Neural cell (in vitro differentiated cells): Measurements from ENCODE around the gene CD163L1. TPM values are rescaled to one million over a fixed set of nuclear protein-coding genes. Genes with fewer than 3 reads are reported as not detected.

Experiments
- H2AFZ ChIP-seq: fragments of 200-600, 300-800 bp; sonication (generic), shearing (Covaris generic); 2 replicates; pipeline ENCODE4 v1.6.0; 2014; ENCODE audit warnings: low read depth, mild to moderate bottlenecking, antibody characterized with exemption, low read length, moderate library complexity
- H3F3A ChIP-seq: fragments of 200-600 bp; shearing (Covaris generic); 2 replicates; pipeline ENCODE4 v1.6.1; 2016; ENCODE audit warnings: mild to moderate bottlenecking, moderate library complexity, mixed read lengths, antibody characterized with exemption, low read length; ENCODE audit not compliant: insufficient read depth, poor library complexity, severe bottlenecking
- H3K27ac ChIP-seq: fragments of 200-600, 300-800 bp; sonication (generic), shearing (Covaris generic); 2 replicates; pipeline ENCODE4 v1.5.1; 2014; ENCODE audit warnings: mild to moderate bottlenecking, low read length, moderate library complexity
- H3K27me3 ChIP-seq: fragments of 300-800, 200-600 bp; sonication (generic), shearing (Covaris generic); 2 replicates; pipeline ENCODE4 v1.6.0; 2014; ENCODE audit warnings: mild to moderate bottlenecking, low read depth, low read length, moderate library complexity; ENCODE audit not compliant: insufficient read depth
- H3K36me3 ChIP-seq: fragments of 300-800, 200-600 bp; sonication (generic), shearing (Covaris generic); 2 replicates; pipeline ENCODE4 v1.5.1; 2014; ENCODE audit warnings: mild to moderate bottlenecking, antibody characterized with exemption, low read length, moderate library complexity; ENCODE audit not compliant: insufficient read depth
- H3K4me2 ChIP-seq: fragments of 300-800, 200-600 bp; sonication (generic), shearing (Covaris generic); 2 replicates; pipeline ENCODE4 v1.6.0; 2014; ENCODE audit warnings: mild to moderate bottlenecking, low read length
- H3K4me3 ChIP-seq: fragments of 300-800, 200-600 bp; sonication (generic), shearing (Covaris generic); 2 replicates; pipeline ENCODE4 v1.5.1; 2014; ENCODE audit warnings: mild to moderate bottlenecking, low read length, moderate library complexity
- H3K79me2 ChIP-seq: fragments of 200-600 bp; shearing (Covaris generic); replicated peaks from 2 replicates; pipeline ENCODE4 v1.6.0; 2014; ENCODE audit warnings: mild to moderate bottlenecking, low read length, moderate library complexity; ENCODE audit not compliant: insufficient read depth
- H3K9ac ChIP-seq: fragments of 300-800, 200-600 bp; sonication (generic), shearing (Covaris generic); 2 replicates; pipeline ENCODE4 v1.6.1; 2016; ENCODE audit warnings: mild to moderate bottlenecking, low read length, mixed read lengths
- H3K9me2 ChIP-seq: fragments of 200-600 bp; shearing (Covaris generic); 2 replicates; pipeline ENCODE4 v1.6.1; 2016; ENCODE audit warnings: mild to moderate bottlenecking, low read length, mixed read lengths; ENCODE audit not compliant: insufficient read depth
- H3K9me3 ChIP-seq: fragments of 200-600, 300-800 bp; sonication (generic), shearing (Covaris generic); 2 replicates; pipeline ENCODE4 v1.6.1; 2016; ENCODE audit warnings: mild to moderate bottlenecking, mixed run types, low read length, moderate library complexity, mixed read lengths
- H4K20me1 ChIP-seq: fragments of 200-600 bp; shearing (Covaris generic); 2 replicates; pipeline ENCODE4 v1.6.1; 2016; ENCODE audit warnings: mild to moderate bottlenecking, mixed run types; ENCODE audit not compliant: insufficient read depth
- CTCF ChIP-seq: fragments of 450-650 bp; IDR thresholded peaks from 2 replicates; pipeline ENCODE4 v1.5.1; 2014; ENCODE audit warnings: antibody characterized with exemption, mild to moderate bottlenecking, moderate library complexity; ENCODE audit not compliant: poor library complexity, severe bottlenecking
- EP300 ChIP-seq: fragments of 450-650 bp; conservative IDR thresholded peaks from 2 replicates; pipeline ENCODE4 v1.6.1; 2014; ENCODE audit warnings: antibody characterized with exemption, mild to moderate bottlenecking, moderate library complexity; ENCODE audit not compliant: poor library complexity, severe bottlenecking
- EZH2 ChIP-seq: fragments of 200-600, 300-800 bp; shearing (Covaris generic), sonication (generic); IDR thresholded peaks from 2 replicates; pipeline ENCODE4 v1.6.1; 2014; ENCODE audit warnings: antibody characterized with exemption, low read length, borderline replicate concordance, mild to moderate bottlenecking; ENCODE audit not compliant: insufficient read depth, poor library complexity, severe bottlenecking
- MXI1 ChIP-seq: fragments of 450-650 bp; conservative IDR thresholded peaks from 2 replicates; pipeline ENCODE4 v1.6.1; 2014; ENCODE audit warnings: antibody characterized with exemption, mild to moderate bottlenecking; ENCODE audit not compliant: poor library complexity, severe bottlenecking
- POLR2AphosphoS5 ChIP-seq: IDR thresholded peaks from 2 replicates; pipeline ENCODE4 v1.6.1; 2012
- RAD21 ChIP-seq: fragments of 450-650 bp; conservative IDR thresholded peaks from 2 replicates; pipeline ENCODE4 v1.6.1; 2014; ENCODE audit warnings: antibody characterized with exemption, mild to moderate bottlenecking, moderate library complexity
- SMC3 ChIP-seq: fragments of 450-650 bp; conservative IDR thresholded peaks from 2 replicates; pipeline ENCODE4 v1.6.1; 2014; ENCODE audit warnings: antibody characterized with exemption, mild to moderate bottlenecking, moderate library complexity; ENCODE audit not compliant: poor library complexity
- TAF1 ChIP-seq: IDR thresholded peaks from 2 replicates; pipeline ENCODE4 v1.6.1; 2012; ENCODE audit warnings: low read depth
- polyA plus RNA-seq: library from polyadenylated mRNA; depleted of rRNA; stranded (reverse); fragments of >200 nt; gene quantifications from 2 replicates; pipeline ENCODE4 v1.2.3, GENCODE V29; 2014
- TF ChIP-seq, protein P1 (sequence below): IDR thresholded peaks from 2 replicates; pipeline ENCODE4 v1.6.1; 2012; ENCODE audit warnings: borderline replicate concordance

CD163L1 gene
- polyA plus RNA-seq, 1 donor from 2014 or later, result 0.62 TPM

DNA sequence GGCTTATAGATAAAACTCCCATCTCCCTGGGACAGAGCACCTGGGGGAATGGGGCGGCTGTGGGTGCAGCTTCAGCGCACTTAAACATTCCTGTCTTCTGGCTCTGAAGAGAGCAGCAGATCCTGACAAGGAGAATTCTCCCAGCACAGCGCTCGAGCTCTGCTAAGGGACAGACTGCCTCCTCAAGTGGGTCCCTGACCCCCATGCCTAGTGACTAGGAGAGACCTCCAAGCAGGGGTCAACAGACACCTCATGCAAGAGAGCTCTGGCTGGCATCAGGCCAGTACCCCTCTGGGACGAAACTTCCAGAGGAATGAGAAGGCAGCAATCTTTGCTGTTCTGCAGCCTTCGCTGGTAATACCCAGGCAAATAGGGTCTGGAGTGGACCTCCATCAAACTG, 28.1 kb upstream of the CD163L1 start:
- Histone ChIP-seq H2AFZ (no peak overlapping the region), H3K27me3 (no peaks in the 10 kb centered on the region), H3K36me3 (no peaks in the 10 kb centered on the region), H3K9me2 (no peaks in the 10 kb centered on the region), H3K9ac (no peak overlapping the region), H3K4me3 (no peak overlapping the region), H4K20me1 (no peaks in the 10 kb centered on the region), H3K4me2 (no peak overlapping the region), H3K79me2 (no peaks in the 10 kb centered on the region), H3K9me3 (no peaks in the 10 kb centered on the region), H3F3A (no peaks in the 10 kb centered on the region), H3K27ac (no peak overlapping the region)
- TF ChIP-seq POLR2AphosphoS5 (no peak), EZH2 (no peak), TAF1 (no peak), RAD21 (no peak), SMC3 (no peak), MXI1 (no peak), EP300 (no peak), CTCF (no peak)
- TF ChIP-seq, protein P1, sequence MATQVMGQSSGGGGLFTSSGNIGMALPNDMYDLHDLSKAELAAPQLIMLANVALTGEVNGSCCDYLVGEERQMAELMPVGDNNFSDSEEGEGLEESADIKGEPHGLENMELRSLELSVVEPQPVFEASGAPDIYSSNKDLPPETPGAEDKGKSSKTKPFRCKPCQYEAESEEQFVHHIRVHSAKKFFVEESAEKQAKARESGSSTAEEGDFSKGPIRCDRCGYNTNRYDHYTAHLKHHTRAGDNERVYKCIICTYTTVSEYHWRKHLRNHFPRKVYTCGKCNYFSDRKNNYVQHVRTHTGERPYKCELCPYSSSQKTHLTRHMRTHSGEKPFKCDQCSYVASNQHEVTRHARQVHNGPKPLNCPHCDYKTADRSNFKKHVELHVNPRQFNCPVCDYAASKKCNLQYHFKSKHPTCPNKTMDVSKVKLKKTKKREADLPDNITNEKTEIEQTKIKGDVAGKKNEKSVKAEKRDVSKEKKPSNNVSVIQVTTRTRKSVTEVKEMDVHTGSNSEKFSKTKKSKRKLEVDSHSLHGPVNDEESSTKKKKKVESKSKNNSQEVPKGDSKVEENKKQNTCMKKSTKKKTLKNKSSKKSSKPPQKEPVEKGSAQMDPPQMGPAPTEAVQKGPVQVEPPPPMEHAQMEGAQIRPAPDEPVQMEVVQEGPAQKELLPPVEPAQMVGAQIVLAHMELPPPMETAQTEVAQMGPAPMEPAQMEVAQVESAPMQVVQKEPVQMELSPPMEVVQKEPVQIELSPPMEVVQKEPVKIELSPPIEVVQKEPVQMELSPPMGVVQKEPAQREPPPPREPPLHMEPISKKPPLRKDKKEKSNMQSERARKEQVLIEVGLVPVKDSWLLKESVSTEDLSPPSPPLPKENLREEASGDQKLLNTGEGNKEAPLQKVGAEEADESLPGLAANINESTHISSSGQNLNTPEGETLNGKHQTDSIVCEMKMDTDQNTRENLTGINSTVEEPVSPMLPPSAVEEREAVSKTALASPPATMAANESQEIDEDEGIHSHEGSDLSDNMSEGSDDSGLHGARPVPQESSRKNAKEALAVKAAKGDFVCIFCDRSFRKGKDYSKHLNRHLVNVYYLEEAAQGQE, result no peak

DNA sequence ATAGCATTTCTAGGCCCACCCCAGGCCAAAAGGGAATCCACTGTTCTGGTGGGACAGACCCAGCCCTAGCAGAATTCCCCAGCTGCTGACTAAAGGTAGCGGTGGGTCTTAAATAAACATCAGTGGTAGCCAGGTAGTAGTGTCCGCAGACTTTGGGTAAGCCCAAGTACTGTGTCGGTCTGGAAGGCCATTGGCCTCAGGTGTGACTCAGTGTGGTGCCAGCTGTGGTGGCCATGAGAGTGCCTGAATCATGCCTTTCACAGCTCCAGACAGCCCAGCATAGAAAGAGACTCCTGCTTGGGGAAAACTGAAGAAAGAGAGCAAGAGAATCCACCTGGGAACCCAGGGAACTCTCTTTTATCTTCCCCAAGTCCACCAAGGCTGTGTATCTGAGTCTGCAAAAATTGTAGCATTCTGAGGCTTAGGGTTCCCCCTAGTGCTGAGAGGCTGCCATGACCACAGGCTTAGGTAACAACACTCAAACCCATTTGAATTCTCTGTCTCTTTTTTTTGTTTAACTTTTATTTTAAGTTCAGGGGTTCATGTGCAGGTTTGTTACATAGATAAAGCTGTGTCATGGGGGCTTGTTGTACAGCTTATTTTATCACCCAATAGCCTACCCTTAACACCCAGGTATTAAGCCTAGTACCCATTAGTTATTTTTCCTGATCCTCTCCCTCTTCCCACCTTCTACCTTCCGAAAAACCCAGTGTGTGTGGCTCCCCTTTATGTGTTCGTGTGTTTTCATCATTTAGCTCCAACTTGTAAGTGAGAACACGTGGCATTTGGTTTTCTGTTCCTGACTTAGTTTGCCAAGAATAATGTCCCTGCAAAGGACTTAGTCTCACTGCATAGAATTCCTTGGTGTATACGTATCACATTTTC, 16.7 kb upstream of the CD163L1 start:
- Histone ChIP-seq H3F3A (no peaks in the 10 kb centered on the region), H3K4me3 (no peak overlapping the region), H4K20me1 (no peaks in the 10 kb centered on the region), H3K27ac (no peak overlapping the region), H3K79me2 (no peaks in the 10 kb centered on the region), H3K36me3 (no peaks in the 10 kb centered on the region), H3K4me2 (no peak overlapping the region), H3K9ac (no peak overlapping the region), H3K9me2 (no peaks in the 10 kb centered on the region), H3K27me3 (no peaks in the 10 kb centered on the region), H3K9me3 (no peaks in the 10 kb centered on the region), H2AFZ (no peak overlapping the region)
- TF ChIP-seq EP300 (no peak), TAF1 (no peak), CTCF (peak; percentile 91), SMC3 (peak; percentile 95), POLR2AphosphoS5 (no peak), MXI1 (no peak), RAD21 (peak; percentile 92)
- TF ChIP-seq, protein P1, result no peak
